Liver (tissue), 9 donors: Measurements from ENCODE around the gene NEFH. TPM values are rescaled to one million over a fixed set of nuclear protein-coding genes. Genes with fewer than 3 reads are reported as not detected.

ENCODE experiments used
- DNase-seq: peaks from one replicate; pipeline ENCODE4 v3.0.0-alpha.2; 2017; ENCODE audit warnings: low spot score
- H3K27ac ChIP-seq, 2 donors: one replicate each; pipeline ENCODE4 v1.7.0; 2013; ENCODE audit warnings: inconsistent platforms in 2 of 2, low read length in 2 of 2, control low read depth in 1 of 2, low read depth in 1 of 2, mild to moderate bottlenecking in 1 of 2
- H3K27me3 ChIP-seq, 4 donors: one replicate each; pipeline versions ENCODE4 v1.6.1 to v1.7.0; 2013; ENCODE audit warnings: low read length in 3 of 4, inconsistent platforms in 1 of 4, mild to moderate bottlenecking in 1 of 4, moderate library complexity in 1 of 4; ENCODE audit not compliant: control insufficient read depth in 4 of 4, insufficient read depth in 4 of 4
- H3K36me3 ChIP-seq, 4 donors: one replicate each; pipeline versions ENCODE4 v1.6.1 to v1.7.0; 2013; ENCODE audit warnings: low read length in 3 of 4, mild to moderate bottlenecking in 3 of 4, low read depth in 1 of 4, moderate library complexity in 1 of 4; ENCODE audit not compliant: control insufficient read depth in 4 of 4, insufficient read depth in 3 of 4
- H3K4me1 ChIP-seq, 4 donors: one replicate each; pipeline versions ENCODE4 v1.6.1 to v1.7.0; 2013; ENCODE audit warnings: low read length in 3 of 4, mild to moderate bottlenecking in 3 of 4, moderate library complexity in 1 of 4; ENCODE audit not compliant: control insufficient read depth in 4 of 4, insufficient read depth in 4 of 4
- H3K4me3 ChIP-seq, 3 donors: one replicate each; pipeline versions ENCODE4 v1.6.1 to v1.7.0; 2013; ENCODE audit warnings: low read length in 3 of 3, control low read depth in 1 of 3, low read depth in 1 of 3, mild to moderate bottlenecking in 1 of 3
- H3K9ac ChIP-seq, 2 donors: one replicate each; pipeline ENCODE4 v1.7.0; 2013; ENCODE audit warnings: low read length in 2 of 2, mild to moderate bottlenecking in 2 of 2, moderate library complexity in 2 of 2, control low read depth in 1 of 2, low read depth in 1 of 2
- H3K9me3 ChIP-seq, 4 donors: one replicate each; pipeline versions ENCODE4 v1.6.1 to v1.7.0; 2013; ENCODE audit warnings: low read length in 3 of 4; ENCODE audit not compliant: control insufficient read depth in 4 of 4
- ATF3 ChIP-seq: IDR thresholded peaks from 2 replicates; pipeline ENCODE4 v1.6.1; 2016; ENCODE audit warnings: antibody characterized with exemption
- CTCF ChIP-seq: fragments of 150-350 bp; IDR thresholded peaks from 2 replicates; pipeline ENCODE4 v1.5.1; 2017; ENCODE audit warnings: improper control_type of control experiment, low read depth, low read length; ENCODE audit not compliant: missing input control
- EGR1 ChIP-seq, 2 donors: IDR thresholded peaks; 2 replicates each; pipeline ENCODE4 v1.6.1; 2016 to 2018; ENCODE audit warnings: antibody characterized with exemption in 2 of 2, low read depth in 2 of 2
- FOXA1 ChIP-seq: IDR thresholded peaks from 2 replicates; pipeline ENCODE4 v1.6.1; 2016; ENCODE audit warnings: antibody characterized with exemption
- FOXA2 ChIP-seq: IDR thresholded peaks from 2 replicates; pipeline ENCODE4 v1.6.1; 2016; ENCODE audit warnings: antibody characterized with exemption
- GABPA ChIP-seq, 2 donors: IDR thresholded peaks in 1 of 2; conservative IDR thresholded peaks in 1 of 2; 2 replicates each; pipeline ENCODE4 v1.6.1; 2016; ENCODE audit warnings: antibody characterized with exemption in 2 of 2, mild to moderate bottlenecking in 1 of 2, moderate library complexity in 1 of 2
- HNF4A ChIP-seq, 2 donors: conservative IDR thresholded peaks; 2 replicates each; pipeline ENCODE4 v1.6.1; 2016; ENCODE audit warnings: antibody characterized with exemption in 2 of 2, mild to moderate bottlenecking in 2 of 2
- HNF4G ChIP-seq: IDR thresholded peaks from 2 replicates; pipeline ENCODE4 v1.6.1; 2016; ENCODE audit warnings: antibody characterized with exemption
- JUND ChIP-seq, 2 donors: IDR thresholded peaks; 2 replicates each; pipeline ENCODE4 v1.6.1; 2016; ENCODE audit warnings: antibody characterized with exemption in 2 of 2
- MAX ChIP-seq: IDR thresholded peaks from 2 replicates; pipeline ENCODE4 v1.6.1; 2016; ENCODE audit warnings: antibody characterized with exemption
- NR2F2 ChIP-seq: IDR thresholded peaks from 2 replicates; pipeline ENCODE4 v1.6.1; 2016; ENCODE audit warnings: antibody characterized with exemption
- RAD21 ChIP-seq, 2 donors: IDR thresholded peaks; 2 replicates each; pipeline ENCODE4 v1.6.1; 2016; ENCODE audit warnings: antibody characterized with exemption in 2 of 2, mild to moderate bottlenecking in 2 of 2
- REST ChIP-seq: IDR thresholded peaks from 2 replicates; pipeline ENCODE4 v1.6.1; 2016; ENCODE audit warnings: antibody characterized with exemption, mild to moderate bottlenecking
- RXRA ChIP-seq, 2 donors: IDR thresholded peaks; 2 replicates each; pipeline ENCODE4 v1.6.1; 2017 to 2018; ENCODE audit warnings: antibody characterized with exemption in 2 of 2, mild to moderate bottlenecking in 1 of 2
- SP1 ChIP-seq: IDR thresholded peaks from 2 replicates; pipeline ENCODE4 v1.6.1; 2018; ENCODE audit warnings: antibody characterized with exemption, mild to moderate bottlenecking
- TAF1 ChIP-seq: conservative IDR thresholded peaks from 2 replicates; pipeline ENCODE4 v1.6.1; 2016; ENCODE audit warnings: antibody characterized with exemption, mild to moderate bottlenecking
- YY1 ChIP-seq: IDR thresholded peaks from 2 replicates; pipeline ENCODE4 v1.6.1; 2016; ENCODE audit warnings: antibody characterized with exemption, mild to moderate bottlenecking
- ZBTB33 ChIP-seq: IDR thresholded peaks from 2 replicates; pipeline ENCODE4 v1.6.1; 2016; ENCODE audit warnings: antibody characterized with exemption
- WGBS: extraction: QIAGEN DNeasy Blood & Tissue Kit; methylation state at CpG from one replicate; pipeline ENCODE4 v1.1.7; 2013; 5-methylcytosine and 5-hydroxymethylcytosine counted together
- polyA plus RNA-seq, 2 donors: library from polyadenylated mRNA; stranded (reverse) in 1 of 2; unstranded in 1 of 2; fragments of 200-250 nt in 1 of 2; fragments of >200 nt in 1 of 2; fragmentation: Nextera tagmentation in 1 of 2; extraction: Ambion mirVana in 1 of 2; gene quantifications; one replicate each; pipeline versions ENCODE4 v1.2.1 to v1.2.3, GENCODE V29; 2013 to 2015
- total RNA-seq, 2 donors: library from RNA; depleted of rRNA; stranded (reverse); fragments of >200 nt; gene quantifications; one replicate each; pipeline ENCODE4 v1.2.3, GENCODE V29; 2014
- donor health status: healthy.
- donor health status: healthy.
- donor health status: healthy.
- donor health status: healthy.
- donor health status: healthy.

Gene NEFH
- total and polyA plus RNA-seq, 4 donors, result 0.04 to 1.6 (median 0.21) TPM

- H3K4me3 ChIP-seq, result no peak overlapping the region
- no peaks in the 10 kb centered on the region for H3K9me3 ChIP-seq
- WGBS, result 89% methylated on average over 5 of the region's 5 CpGs
- no peak overlapping the region for H3K9ac ChIP-seq
- DNase-seq, result no peak
- no peaks in the 10 kb centered on the region for H3K27me3 ChIP-seq
- H3K27ac ChIP-seq, result no peak overlapping the region
- no peaks in the 10 kb centered on the region for H3K4me1 ChIP-seq
- TF ChIP-seq MAX (no peak), REST (no peak), RXRA (IDR thresholded peaks at IDR 0.05) (no peak), NR2F2 (no peak), FOXA1 (no peak), EGR1 (IDR thresholded peaks at IDR 0.05; ENCODE audit: low read depth in 2 of 2) (no peak), JUND (IDR thresholded peaks at IDR 0.05) (no peak), GABPA (IDR thresholded peaks at IDR 0.05 in 1 of 2, conservative IDR thresholded peaks at IDR 0.05 in 1 of 2) (no peak), RAD21 (IDR thresholded peaks at IDR 0.05) (no peak), ZBTB33 (no peak), CTCF (no peak), SP1 (no peak), YY1 (no peak), ATF3 (no peak), HNF4G (no peak), TAF1 (no peak), HNF4A (conservative IDR thresholded peaks at IDR 0.05) (no peak), FOXA2 (no peak)
- no peaks in the 10 kb centered on the region for H3K36me3 ChIP-seq
These were observed 18.8 kb upstream of the NEFH start for GRCh38 chr22:29461263-29461662.
